CD4-positive, alpha-beta T cell treated with Interleukin-6 for 4 hours (primary cell): ENCODE results near the gene LCP1.

Experiments
- DNase-seq: peaks from one replicate; pipeline ENCODE4 v3.0.0-alpha.2; 2020; ENCODE audit warnings: mixed read lengths

LCP1 gene

DNA sequence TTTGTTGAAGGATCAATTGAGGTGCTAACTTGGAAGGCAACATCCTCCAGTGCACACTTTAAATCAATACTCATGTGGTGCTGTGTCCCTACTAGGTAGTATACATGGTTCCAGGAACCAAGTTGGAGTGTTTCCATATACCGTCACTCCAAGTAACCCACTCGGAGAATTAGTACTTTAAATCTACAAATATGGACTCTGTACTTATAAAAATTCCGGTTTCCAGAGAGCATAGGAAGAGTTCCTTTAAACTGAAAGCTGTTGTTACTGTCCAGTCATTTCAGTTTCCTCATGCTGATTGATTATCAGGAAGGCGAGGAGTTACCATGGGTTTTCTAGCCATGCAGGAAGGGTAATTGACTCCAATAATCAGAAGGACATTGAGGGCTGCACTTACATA, 84.3 kb downstream of the LCP1 start:
- DNase-seq, result no peak

GRCh38 chr13:46097015-46097414, 85.0 kb downstream of the LCP1 start:
- no peak for DNase-seq

DNA sequence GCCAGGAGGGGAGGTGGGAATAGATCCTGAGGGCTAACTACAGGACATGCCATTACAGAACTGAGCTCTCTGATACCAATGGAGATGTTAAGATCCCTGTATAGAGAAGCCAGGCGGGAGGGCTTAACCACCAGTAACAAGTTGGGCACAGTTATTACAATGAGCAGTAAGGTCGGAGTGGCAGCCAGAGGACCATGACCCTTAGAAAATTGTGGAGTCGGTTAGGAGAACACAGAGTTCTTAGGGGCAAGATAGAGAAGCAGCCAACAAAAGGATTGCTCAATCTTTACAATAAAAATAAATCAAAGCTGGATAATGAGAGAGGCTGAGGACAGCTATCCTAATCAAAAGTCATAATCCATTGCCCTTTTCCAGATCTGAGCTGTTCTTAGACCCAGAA, 87.5 kb downstream of the LCP1 start:
- no peak for DNase-seq

DNA sequence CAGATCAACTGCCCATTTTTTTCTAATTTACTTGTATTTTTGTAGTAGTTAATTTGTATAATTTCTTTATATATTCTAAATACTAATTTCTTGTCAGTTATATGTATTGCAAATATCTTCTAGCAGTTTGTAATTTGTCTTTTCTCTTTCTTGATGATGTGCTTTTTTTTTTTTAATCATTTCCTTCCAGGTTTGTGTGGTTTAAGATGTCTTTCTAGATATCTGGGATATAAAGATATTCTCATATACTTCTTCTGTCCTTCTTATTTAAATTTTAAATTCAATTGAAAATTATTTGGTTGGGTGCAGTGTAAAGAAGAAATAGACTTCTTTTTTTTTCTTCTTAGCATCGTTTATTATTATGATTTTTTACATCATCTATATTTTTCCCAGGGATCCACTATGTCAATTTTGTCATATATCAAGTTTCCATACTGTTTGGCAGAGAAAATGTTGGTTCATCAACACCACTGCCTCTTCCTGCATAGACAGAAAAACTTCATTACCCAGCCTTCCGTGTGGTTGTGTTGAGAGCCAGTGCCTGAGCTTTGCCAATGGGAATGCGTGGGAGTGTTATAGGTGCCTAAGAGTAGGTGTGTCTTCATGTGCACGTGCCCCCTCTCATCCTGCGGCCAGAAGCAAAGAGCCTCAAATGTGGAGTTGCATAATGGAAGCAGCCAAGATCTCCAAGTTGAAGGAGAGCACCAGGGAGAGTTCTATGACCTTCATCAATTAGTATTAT, 93.0 kb downstream of the LCP1 start:
- DNase-seq, result no peak

- no peak for DNase-seq
These were observed 94.5 kb downstream of the LCP1 start for GRCh38 chr13:46087481-46087880.

- DNase-seq, result no peak
These were observed 95.0 kb downstream of the LCP1 start for GRCh38 chr13:46086985-46087384.

DNA sequence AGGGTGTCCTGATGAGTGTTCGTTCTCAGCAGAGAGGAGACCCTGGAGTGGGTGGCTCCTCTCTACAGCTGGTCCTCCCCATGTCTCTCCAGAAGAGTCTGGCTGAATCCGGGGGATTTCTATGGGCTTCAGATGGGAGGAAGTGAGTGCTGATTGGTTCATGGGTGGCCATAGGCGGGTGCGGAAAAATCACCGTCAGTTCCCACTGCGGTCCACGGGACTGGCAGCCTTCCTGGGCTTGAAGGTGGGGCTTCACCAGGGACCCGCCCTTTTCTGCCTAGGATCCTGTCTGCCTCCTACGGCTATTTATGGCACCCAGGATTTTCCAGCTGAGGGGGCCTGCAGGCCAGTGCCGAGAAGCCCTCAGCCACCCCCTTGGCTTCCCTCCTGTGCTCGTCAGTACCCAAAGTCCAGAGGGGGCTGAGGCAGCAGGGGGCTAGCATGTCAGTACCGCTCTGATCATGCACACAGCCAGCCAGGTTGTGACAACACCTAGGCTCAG, 95.5 kb downstream of the LCP1 start:
- no peak for DNase-seq

- DNase-seq, result no peak
These were observed 96.2 kb downstream of the LCP1 start for GRCh38 chr13:46085737-46086136.

GRCh38 chr13:46082324-46082723, 99.7 kb downstream of the LCP1 start:
- DNase-seq, result no peak

- no peak for DNase-seq
These were observed 102.2 kb downstream of the LCP1 start for GRCh38 chr13:46079770-46080169.

- DNase-seq, result no peak
These were observed 104.7 kb downstream of the LCP1 start for GRCh38 chr13:46077265-46077664.

DNA sequence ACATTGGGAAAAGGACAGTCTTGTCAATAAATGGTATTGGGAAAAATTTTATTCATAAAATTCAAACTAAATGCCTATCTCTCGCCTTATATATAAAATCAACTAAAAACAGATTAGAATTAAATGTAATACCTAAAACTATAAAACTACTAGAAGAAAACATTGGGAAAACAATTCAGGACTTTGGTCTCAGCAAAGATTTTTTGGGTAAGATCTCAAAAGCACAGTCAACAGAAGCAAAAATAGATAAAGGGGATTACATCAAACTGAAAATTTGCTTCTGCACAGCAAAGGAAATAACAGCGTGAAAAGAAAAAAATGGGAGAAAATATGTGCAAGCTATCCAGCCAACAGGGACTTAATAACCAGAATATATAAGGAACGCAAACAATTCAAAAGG, 105.2 kb downstream of the LCP1 start:
- DNase-seq, result no peak
